OCI-LY7 (cell line): ENCODE results near the gene MUC4.

ENCODE experiments used
- EZH2phosphoT487 ChIP-seq: fragments of 200-600 bp; sonication (generic); IDR thresholded peaks from 2 replicates; pipeline ENCODE4 v1.6.1; 2018; ENCODE audit warnings: low read depth, borderline replicate concordance, mild to moderate bottlenecking, mixed run types, antibody characterized with exemption, low read length, moderate library complexity, mixed read lengths
- TF ChIP-seq, protein P1 (sequence below): fragments of 200-600 bp; sonication (generic); conservative IDR thresholded peaks from 2 replicates; pipeline ENCODE4 v1.5.1; 2014; ENCODE audit warnings: mild to moderate bottlenecking, antibody characterized with exemption, low read length, moderate library complexity, mixed read lengths

- TF ChIP-seq, protein P1, sequence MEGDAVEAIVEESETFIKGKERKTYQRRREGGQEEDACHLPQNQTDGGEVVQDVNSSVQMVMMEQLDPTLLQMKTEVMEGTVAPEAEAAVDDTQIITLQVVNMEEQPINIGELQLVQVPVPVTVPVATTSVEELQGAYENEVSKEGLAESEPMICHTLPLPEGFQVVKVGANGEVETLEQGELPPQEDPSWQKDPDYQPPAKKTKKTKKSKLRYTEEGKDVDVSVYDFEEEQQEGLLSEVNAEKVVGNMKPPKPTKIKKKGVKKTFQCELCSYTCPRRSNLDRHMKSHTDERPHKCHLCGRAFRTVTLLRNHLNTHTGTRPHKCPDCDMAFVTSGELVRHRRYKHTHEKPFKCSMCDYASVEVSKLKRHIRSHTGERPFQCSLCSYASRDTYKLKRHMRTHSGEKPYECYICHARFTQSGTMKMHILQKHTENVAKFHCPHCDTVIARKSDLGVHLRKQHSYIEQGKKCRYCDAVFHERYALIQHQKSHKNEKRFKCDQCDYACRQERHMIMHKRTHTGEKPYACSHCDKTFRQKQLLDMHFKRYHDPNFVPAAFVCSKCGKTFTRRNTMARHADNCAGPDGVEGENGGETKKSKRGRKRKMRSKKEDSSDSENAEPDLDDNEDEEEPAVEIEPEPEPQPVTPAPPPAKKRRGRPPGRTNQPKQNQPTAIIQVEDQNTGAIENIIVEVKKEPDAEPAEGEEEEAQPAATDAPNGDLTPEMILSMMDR, result no peak
- no peak for TF ChIP-seq EZH2phosphoT487
Measured at GRCh38 chr3:195823999-195824398, 12.3 kb upstream of the MUC4 start.
